Measurements from ENCODE around the gene TMC1. TPM values are rescaled to one million over a fixed set of nuclear protein-coding genes. Genes with fewer than 3 reads are reported as not detected.

Gene TMC1
- total RNA-seq, 1 donor from 2014 or later: not detected

DNA sequence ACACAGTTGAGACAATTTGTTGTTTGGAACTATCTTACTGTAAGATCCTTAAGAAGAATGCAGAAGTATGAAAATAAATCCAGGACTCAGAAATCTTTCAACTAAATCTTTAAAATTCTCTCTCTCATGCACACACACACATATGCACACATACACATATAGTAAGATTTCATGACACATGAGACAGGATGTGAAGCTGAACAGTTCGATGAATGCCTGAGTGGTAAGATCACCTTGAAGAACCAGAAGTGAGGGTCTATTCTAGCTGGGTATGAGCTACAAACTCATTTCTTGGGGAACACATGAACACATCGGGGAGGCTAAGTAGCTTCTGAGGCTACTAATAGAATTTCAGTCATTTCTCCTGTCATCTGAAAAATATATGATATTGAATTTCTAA is 153.6 kb downstream of the TMC1 start:
- no peak for DNase-seq (ENCODE audit: low spot score)

DNA sequence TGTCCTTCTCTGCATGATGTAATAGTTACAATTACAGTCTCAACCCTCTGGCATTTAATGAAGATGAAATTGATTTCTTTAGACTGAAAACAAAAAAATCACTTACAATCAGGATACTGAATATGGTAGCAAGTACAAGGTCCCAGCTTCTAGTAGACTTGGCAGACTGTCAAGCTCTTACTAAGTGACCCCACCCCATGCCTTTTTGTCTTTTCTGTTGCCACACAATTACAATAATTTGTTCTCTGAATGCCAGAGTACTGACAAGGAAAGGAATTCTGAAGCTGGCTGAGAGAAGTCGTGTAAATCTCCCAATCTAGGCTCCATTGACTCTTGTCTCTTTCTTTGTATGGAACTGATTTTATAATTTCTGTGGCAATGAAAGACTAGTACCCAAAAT is 154.2 kb downstream of the TMC1 start:
- Mint-ChIP-seq H3K27ac (ENCODE audit: unreplicated experiment) (no peak overlapping the region), H3K4me3 (ENCODE audit: unreplicated experiment) (no peak overlapping the region), H3K36me3 (ENCODE audit: low read depth) (no peaks in the 10 kb centered on the region), H3K27me3 (ENCODE audit: low read depth) (peaks cover 2% of the 10 kb centered on the region), H3K4me1 (ENCODE audit: low read depth) (peaks cover 11% of the 10 kb centered on the region), H3K9me3 (ENCODE audit: low read depth) (peaks cover 3% of the 10 kb centered on the region)
- TF ChIP-seq, protein P1, sequence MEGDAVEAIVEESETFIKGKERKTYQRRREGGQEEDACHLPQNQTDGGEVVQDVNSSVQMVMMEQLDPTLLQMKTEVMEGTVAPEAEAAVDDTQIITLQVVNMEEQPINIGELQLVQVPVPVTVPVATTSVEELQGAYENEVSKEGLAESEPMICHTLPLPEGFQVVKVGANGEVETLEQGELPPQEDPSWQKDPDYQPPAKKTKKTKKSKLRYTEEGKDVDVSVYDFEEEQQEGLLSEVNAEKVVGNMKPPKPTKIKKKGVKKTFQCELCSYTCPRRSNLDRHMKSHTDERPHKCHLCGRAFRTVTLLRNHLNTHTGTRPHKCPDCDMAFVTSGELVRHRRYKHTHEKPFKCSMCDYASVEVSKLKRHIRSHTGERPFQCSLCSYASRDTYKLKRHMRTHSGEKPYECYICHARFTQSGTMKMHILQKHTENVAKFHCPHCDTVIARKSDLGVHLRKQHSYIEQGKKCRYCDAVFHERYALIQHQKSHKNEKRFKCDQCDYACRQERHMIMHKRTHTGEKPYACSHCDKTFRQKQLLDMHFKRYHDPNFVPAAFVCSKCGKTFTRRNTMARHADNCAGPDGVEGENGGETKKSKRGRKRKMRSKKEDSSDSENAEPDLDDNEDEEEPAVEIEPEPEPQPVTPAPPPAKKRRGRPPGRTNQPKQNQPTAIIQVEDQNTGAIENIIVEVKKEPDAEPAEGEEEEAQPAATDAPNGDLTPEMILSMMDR (IDR thresholded peaks at IDR 0.05): no peak
- no peak for DNase-seq (ENCODE audit: low spot score)

More for the DNA sequence above, 153.6 kb downstream of the TMC1 start:
- Mint-ChIP-seq H3K4me1 (ENCODE audit: low read depth) (peaks cover 11% of the 10 kb centered on the region), H3K27me3 (ENCODE audit: low read depth) (peaks cover 2% of the 10 kb centered on the region), H3K36me3 (ENCODE audit: low read depth) (no peaks in the 10 kb centered on the region), H3K9me3 (ENCODE audit: low read depth) (peaks cover 3% of the 10 kb centered on the region), H3K4me3 (ENCODE audit: unreplicated experiment) (no peak overlapping the region), H3K27ac (ENCODE audit: unreplicated experiment) (no peak overlapping the region)
- TF ChIP-seq, protein P1 (IDR thresholded peaks at IDR 0.05): no peak

DNA sequence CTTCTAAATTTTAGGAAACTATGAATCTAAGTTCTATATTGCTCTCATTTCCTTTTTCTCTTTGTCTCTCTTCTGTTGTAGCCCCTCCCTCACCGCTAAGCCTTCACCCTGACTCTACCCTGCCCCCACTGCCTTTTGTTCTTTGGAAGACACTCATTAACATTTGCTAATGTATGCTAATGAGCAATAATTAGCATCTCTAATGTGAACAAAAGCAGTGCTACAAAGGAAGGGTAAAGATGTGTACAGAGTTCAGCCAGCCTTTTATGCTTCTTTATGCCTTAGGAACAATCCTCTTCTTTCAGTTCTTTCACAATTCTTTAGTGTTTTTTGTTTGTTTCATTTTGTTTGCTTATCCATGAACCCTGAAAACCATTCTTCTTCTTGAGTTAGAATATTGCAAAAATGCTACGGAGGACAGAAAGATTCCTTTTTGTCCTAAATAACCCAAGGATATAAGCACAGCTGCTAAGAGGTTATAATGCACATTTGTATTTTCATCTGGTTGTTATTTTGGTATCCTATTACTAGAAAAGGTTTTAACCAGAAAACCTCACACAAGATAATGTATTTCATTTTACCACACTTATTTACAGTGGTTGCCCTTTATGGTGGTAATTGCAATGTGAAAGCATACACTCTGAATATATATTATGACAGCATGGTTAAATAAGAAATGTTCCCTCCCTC is 159.3 kb downstream of the TMC1 start:
- DNase-seq (ENCODE audit: low spot score): no peak
- TF ChIP-seq, protein P1 (IDR thresholded peaks at IDR 0.05): no peak
- Mint-ChIP-seq H3K27ac (ENCODE audit: unreplicated experiment) (no peak overlapping the region), H3K27me3 (ENCODE audit: low read depth) (peaks cover 12% of the 10 kb centered on the region), H3K4me3 (ENCODE audit: unreplicated experiment) (no peak overlapping the region), H3K4me1 (ENCODE audit: low read depth) (peaks cover 2% of the 10 kb centered on the region), H3K9me3 (ENCODE audit: low read depth) (no peaks in the 10 kb centered on the region), H3K36me3 (ENCODE audit: low read depth) (no peaks in the 10 kb centered on the region)

DNA sequence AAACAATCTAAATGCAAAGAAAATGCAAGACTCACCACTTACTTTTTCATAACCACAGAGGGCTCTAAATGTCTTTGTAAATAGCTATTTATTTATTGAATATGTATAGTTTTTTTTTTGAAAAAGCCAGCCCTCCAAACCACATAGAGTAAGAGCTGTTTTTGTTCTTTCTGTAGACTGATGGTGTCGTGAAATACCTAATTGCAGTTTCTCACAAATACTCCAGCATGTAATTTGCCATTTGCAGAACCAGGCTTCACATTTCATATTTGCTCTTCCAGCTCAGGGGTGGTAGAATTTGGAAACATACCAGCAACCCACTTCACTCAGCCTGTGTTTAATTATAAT is 159.8 kb downstream of the TMC1 start:
- DNase-seq (ENCODE audit: low spot score): no peak
- H3K36me3 Mint-ChIP-seq (ENCODE audit: low read depth): no peaks in the 10 kb centered on the region
- peaks cover 15% of the 10 kb centered on the region for H3K27me3 Mint-ChIP-seq (ENCODE audit: low read depth)
- no peak overlapping the region for H3K4me3 Mint-ChIP-seq (ENCODE audit: unreplicated experiment)
- no peak overlapping the region for H3K27ac Mint-ChIP-seq (ENCODE audit: unreplicated experiment)
- H3K9me3 Mint-ChIP-seq (ENCODE audit: low read depth): no peaks in the 10 kb centered on the region
- no peaks in the 10 kb centered on the region for H3K4me1 Mint-ChIP-seq (ENCODE audit: low read depth)
- TF ChIP-seq, protein P1 (IDR thresholded peaks at IDR 0.05): no peak

DNA sequence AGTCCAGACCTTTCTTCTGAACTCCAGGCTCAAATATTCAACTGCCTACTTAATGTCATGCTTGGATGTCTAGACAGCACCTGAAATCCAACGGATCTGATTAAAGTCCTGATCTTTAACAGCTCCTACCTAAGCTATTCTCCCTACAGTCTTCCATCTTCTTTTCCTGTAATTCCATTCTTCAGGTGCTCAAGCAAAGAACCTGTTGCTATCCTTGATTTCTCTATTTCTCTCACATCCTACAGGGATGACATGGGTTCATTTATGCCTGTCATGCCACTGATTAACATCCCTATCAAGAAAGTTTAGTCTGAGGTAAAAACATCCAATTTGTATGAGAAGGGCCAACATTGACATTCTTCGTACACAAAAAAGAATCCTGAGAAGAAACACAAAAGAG is 163.2 kb downstream of the TMC1 start:
- DNase-seq (ENCODE audit: low spot score): no peak
- Mint-ChIP-seq H3K4me3 (ENCODE audit: unreplicated experiment) (no peak overlapping the region), H3K36me3 (ENCODE audit: low read depth) (no peaks in the 10 kb centered on the region), H3K27ac (ENCODE audit: unreplicated experiment) (no peak overlapping the region), H3K4me1 (ENCODE audit: low read depth) (no peaks in the 10 kb centered on the region), H3K27me3 (ENCODE audit: low read depth) (peaks cover 14% of the 10 kb centered on the region), H3K9me3 (ENCODE audit: low read depth) (no peaks in the 10 kb centered on the region)
- TF ChIP-seq, protein P1 (IDR thresholded peaks at IDR 0.05): no peak

Measured in chondrocyte (in vitro differentiated cells).